T1000 (cell line): ENCODE data around the gene KRTAP10-11.

ENCODE experiments used
- DNase-seq: peaks from one replicate; lab custom pipeline; 2025; ENCODE audit warnings: mixed read lengths; lab: John Stamatoyannopoulos, UW

Gene KRTAP10-11

DNA sequence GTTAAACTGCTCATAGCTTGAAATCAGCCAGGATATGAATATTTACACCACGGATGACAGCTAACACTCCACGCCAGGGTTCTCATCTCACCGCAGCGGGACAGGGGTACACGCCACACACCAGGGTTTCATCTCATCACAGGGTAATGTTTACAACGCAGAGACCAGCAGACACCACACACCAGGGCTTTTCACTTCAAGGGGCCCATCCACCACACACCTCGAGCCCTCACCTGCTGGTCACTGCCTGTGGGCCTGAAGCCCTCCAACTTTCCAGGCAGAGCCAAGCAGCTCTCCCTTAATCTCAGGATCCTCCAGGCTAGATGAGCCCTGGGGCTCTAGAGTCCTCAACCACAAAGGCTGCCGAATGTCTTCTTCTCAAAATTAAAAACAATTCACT is 49.4 kb downstream of the KRTAP10-11 start:
- DNase-seq = no peak

DNA sequence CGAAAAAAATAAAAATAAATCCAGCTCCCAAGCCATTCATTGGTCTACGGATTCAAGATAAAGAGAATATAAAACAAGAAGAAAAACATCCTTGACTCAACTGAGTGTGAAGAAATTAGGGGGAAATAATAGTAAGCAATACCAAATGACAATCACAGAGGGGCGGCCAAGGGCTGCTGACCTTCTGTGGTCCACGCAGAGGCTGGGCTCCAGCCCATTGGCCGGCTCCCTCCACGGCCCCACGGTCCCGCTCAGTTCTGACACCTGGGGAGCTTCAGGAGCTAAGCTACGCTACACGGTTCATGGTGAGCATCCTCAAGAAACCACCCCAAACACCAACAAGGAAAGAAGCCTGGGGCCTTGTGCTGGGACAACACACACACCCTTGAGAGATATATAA is 50.4 kb downstream of the KRTAP10-11 start:
- no peak for DNase-seq
